ENCODE data around the gene KIR2DL3.
"Not testable (repeated sequence)": the region's sequence is repeated elsewhere in the genome, so short reads cannot be mapped to it uniquely, and the experiment has no call there.

Gene KIR2DL3

DNA sequence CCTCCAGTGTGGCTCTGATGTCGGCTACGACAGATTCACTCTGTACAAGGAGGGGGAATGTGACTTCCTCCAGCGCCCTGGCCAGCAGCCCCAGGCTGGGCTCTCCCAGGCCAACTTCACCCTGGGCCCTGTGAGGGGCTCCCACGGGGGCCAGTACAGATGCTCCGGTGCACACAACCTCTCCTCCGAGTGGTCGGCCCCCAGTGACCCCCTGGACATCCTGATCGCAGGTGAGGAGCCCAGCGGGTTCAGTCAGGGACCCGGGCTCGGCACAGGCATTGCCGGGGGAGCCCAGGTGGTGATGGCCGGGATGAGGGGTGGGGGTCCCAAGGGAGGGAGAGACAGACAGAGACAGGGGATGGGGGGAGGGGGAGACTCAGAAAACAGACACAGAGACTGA, 40.6 kb upstream of the KIR2DL3 start:
- H3K56ac ChIP-seq (ENCODE audit: low read length); H3K4me2 ChIP-seq (ENCODE audit: low read length); H3K79me1 ChIP-seq (ENCODE audit: low read length); H3K4me1 ChIP-seq (ENCODE audit: control insufficient read depth, low read depth, low read length); H2BK15ac ChIP-seq (replicated peaks; ENCODE audit: low read depth); H3K18ac ChIP-seq (ENCODE audit: low read length); H4K8ac ChIP-seq (ENCODE audit: low read depth, low read length); H2AK5ac ChIP-seq (ENCODE audit: low read length); H2BK120ac ChIP-seq (ENCODE audit: low read depth, low read length); H3K4me3 ChIP-seq (ENCODE audit: low read length); H3K79me2 ChIP-seq (ENCODE audit: control insufficient read depth, insufficient read depth, low read length); H3K4ac ChIP-seq (ENCODE audit: low read depth, low read length); H2BK5ac ChIP-seq (ENCODE audit: low read length); H4K5ac ChIP-seq (ENCODE audit: low read length); H3K27me3 ChIP-seq (ENCODE audit: insufficient read depth, low read length, poor library complexity); H3K23ac ChIP-seq (ENCODE audit: low read length); H3K9ac ChIP-seq (ENCODE audit: low read length); DNase-seq; H3K36me3 ChIP-seq (ENCODE audit: control insufficient read depth, insufficient read depth, low read length); H3K27ac ChIP-seq (ENCODE audit: low read depth, low read length): not testable (repeated sequence)
- WGBS (ENCODE audit: extremely low coverage, insufficient coverage, low lambda C conversion rate), result no CpG with 5 or more reads among the region's 13 CpGs

DNA sequence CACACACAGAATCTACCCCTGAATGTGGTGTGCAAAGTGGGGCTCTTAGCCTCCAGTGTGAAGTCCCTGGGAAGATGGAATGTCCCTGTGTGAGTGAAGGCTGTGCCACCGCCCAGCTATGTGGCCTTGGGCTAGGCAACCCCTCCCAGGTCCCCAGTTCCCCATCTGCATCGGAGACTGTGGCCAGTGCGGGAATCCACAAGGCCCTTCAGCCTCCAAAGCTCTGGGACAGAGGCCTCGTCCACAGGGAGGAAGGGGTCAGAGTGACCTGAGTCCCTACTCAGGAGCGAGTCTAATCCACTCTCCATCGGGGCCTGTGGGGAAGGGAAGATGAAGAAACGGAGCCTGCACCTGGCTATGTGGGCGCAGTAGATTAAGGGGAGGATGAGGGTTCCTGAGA, 33.4 kb upstream of the KIR2DL3 start:
- no peak overlapping the region for H3K18ac ChIP-seq (ENCODE audit: low read length)
- no peak overlapping the region for H2BK15ac ChIP-seq (replicated peaks; ENCODE audit: low read depth)
- no peak overlapping the region for H4K8ac ChIP-seq (ENCODE audit: low read depth, low read length)
- no peaks in the 10 kb centered on the region for H3K27me3 ChIP-seq (ENCODE audit: insufficient read depth, low read length, poor library complexity)
- H3K27ac ChIP-seq (ENCODE audit: low read depth, low read length), result no peak overlapping the region
- no peaks in the 10 kb centered on the region for H3K79me1 ChIP-seq (ENCODE audit: low read length)
- H2BK120ac ChIP-seq (ENCODE audit: low read depth, low read length), result no peak overlapping the region
- H3K4ac ChIP-seq (ENCODE audit: low read depth, low read length), result no peak overlapping the region
- no peaks in the 10 kb centered on the region for H3K4me1 ChIP-seq (ENCODE audit: control insufficient read depth, low read depth, low read length)
- no CpG with 5 or more reads among the region's 8 CpGs for WGBS (ENCODE audit: extremely low coverage, insufficient coverage, low lambda C conversion rate)
- H2AK5ac ChIP-seq (ENCODE audit: low read length), result no peak overlapping the region
- H4K5ac ChIP-seq (ENCODE audit: low read length), result no peak overlapping the region
- H3K9ac ChIP-seq (ENCODE audit: low read length), result no peak overlapping the region
- no peak for DNase-seq
- H3K23ac ChIP-seq (ENCODE audit: low read length), result no peak overlapping the region
- H3K36me3 ChIP-seq (ENCODE audit: control insufficient read depth, insufficient read depth, low read length), result no peaks in the 10 kb centered on the region
- no peak overlapping the region for H3K4me2 ChIP-seq (ENCODE audit: low read length)
- no peaks in the 10 kb centered on the region for H3K79me2 ChIP-seq (ENCODE audit: control insufficient read depth, insufficient read depth, low read length)
- H3K4me3 ChIP-seq (ENCODE audit: low read length), result no peak overlapping the region
- H3K56ac ChIP-seq (ENCODE audit: low read length), result no peak overlapping the region
- no peak overlapping the region for H2BK5ac ChIP-seq (ENCODE audit: low read length)

DNA sequence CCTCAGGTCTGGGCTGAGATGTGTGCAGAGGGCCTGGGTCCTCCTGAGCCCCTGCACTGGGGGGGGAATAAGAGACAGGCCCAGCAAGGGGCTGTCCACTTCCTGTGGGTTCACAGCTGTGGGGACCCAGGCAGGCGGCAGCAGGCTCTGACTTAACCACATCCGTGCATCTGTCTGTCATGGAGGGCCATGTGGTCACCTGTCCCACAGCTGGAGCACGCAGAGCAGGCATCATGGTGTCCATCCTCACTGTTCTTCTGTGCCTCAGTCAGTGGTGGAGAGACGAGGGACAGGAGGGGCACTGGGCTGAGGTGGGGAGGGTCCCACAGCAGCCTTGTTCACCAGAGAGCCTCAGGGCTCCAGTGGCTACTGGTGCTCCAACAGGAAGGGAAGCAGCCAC, 30.4 kb upstream of the KIR2DL3 start:
- Histone ChIP-seq H3K27me3 (ENCODE audit: insufficient read depth, low read length, poor library complexity) (no peaks in the 10 kb centered on the region), H2BK5ac (ENCODE audit: low read length) (no peak overlapping the region), H3K27ac (ENCODE audit: low read depth, low read length) (no peak overlapping the region), H3K9ac (ENCODE audit: low read length) (no peak overlapping the region), H3K4me2 (ENCODE audit: low read length) (no peak overlapping the region), H3K79me2 (ENCODE audit: control insufficient read depth, insufficient read depth, low read length) (no peaks in the 10 kb centered on the region), H3K79me1 (ENCODE audit: low read length) (no peaks in the 10 kb centered on the region), H3K56ac (ENCODE audit: low read length) (no peak overlapping the region), H2BK15ac (replicated peaks; ENCODE audit: low read depth) (no peak overlapping the region), H2BK120ac (ENCODE audit: low read depth, low read length) (no peak overlapping the region), H3K18ac (ENCODE audit: low read length) (no peak overlapping the region), H3K4me1 (ENCODE audit: control insufficient read depth, low read depth, low read length) (no peaks in the 10 kb centered on the region), H3K4ac (ENCODE audit: low read depth, low read length) (no peak overlapping the region), H4K5ac (ENCODE audit: low read length) (no peak overlapping the region), H4K8ac (ENCODE audit: low read depth, low read length) (no peak overlapping the region), H3K36me3 (ENCODE audit: control insufficient read depth, insufficient read depth, low read length) (no peaks in the 10 kb centered on the region), H2AK5ac (ENCODE audit: low read length) (no peak overlapping the region), H3K4me3 (ENCODE audit: low read length) (no peak overlapping the region), H3K23ac (ENCODE audit: low read length) (no peak overlapping the region)
- no peak for DNase-seq
- WGBS (ENCODE audit: extremely low coverage, insufficient coverage, low lambda C conversion rate), result no CpG with 5 or more reads among the region's 4 CpGs

DNA sequence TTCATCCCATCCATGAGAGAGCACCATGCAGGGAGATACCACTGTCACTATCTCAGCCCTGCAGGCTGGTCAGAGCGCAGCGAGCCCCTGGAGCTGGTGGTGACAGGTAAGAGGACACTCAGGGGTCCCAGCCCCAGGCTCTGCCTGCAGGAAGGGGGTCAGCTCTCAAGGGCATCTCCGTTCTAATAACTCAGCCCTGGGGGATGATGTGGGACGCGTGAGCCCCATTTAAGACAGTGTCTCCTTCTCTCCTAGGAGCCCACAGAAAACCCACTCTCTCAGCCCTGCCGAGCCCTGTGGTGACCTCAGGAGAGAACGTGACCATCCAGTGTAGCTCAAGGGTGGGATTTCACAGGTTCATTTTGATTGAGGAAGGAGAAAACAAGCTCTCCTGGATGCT, 29.5 kb upstream of the KIR2DL3 start:
- Histone ChIP-seq H2BK120ac (ENCODE audit: low read depth, low read length) (no peak overlapping the region), H3K36me3 (ENCODE audit: control insufficient read depth, insufficient read depth, low read length) (no peaks in the 10 kb centered on the region)

GRCh38 chr19:54709212-54709948, 28.9 kb upstream of the KIR2DL3 start:
- Histone ChIP-seq H3K79me2 (ENCODE audit: control insufficient read depth, insufficient read depth, low read length) (no peaks in the 10 kb centered on the region), H3K79me1 (ENCODE audit: low read length) (no peaks in the 10 kb centered on the region), H3K4me2 (ENCODE audit: low read length) (no peak overlapping the region), H2BK5ac (ENCODE audit: low read length) (no peak overlapping the region), H4K8ac (ENCODE audit: low read depth, low read length) (no peak overlapping the region), H3K18ac (ENCODE audit: low read length) (no peak overlapping the region), H3K36me3 (ENCODE audit: control insufficient read depth, insufficient read depth, low read length) (no peaks in the 10 kb centered on the region), H3K4ac (ENCODE audit: low read depth, low read length) (no peak overlapping the region), H3K56ac (ENCODE audit: low read length) (no peak overlapping the region), H3K4me1 (ENCODE audit: control insufficient read depth, low read depth, low read length) (no peaks in the 10 kb centered on the region), H3K4me3 (ENCODE audit: low read length) (no peak overlapping the region), H3K9ac (ENCODE audit: low read length) (no peak overlapping the region), H3K27me3 (ENCODE audit: insufficient read depth, low read length, poor library complexity) (no peaks in the 10 kb centered on the region), H3K27ac (ENCODE audit: low read depth, low read length) (no peak overlapping the region), H4K5ac (ENCODE audit: low read length) (no peak overlapping the region), H2BK120ac (ENCODE audit: low read depth, low read length) (no peak overlapping the region), H3K23ac (ENCODE audit: low read length) (no peak overlapping the region), H2BK15ac (replicated peaks; ENCODE audit: low read depth) (no peak overlapping the region), H2AK5ac (ENCODE audit: low read length) (no peak overlapping the region)
- no peak for DNase-seq
- WGBS (ENCODE audit: extremely low coverage, insufficient coverage, low lambda C conversion rate), result no CpG with 5 or more reads among the region's 18 CpGs

More for the DNA sequence above, 29.5 kb upstream of the KIR2DL3 start:
- Histone ChIP-seq H3K27me3 (ENCODE audit: insufficient read depth, low read length, poor library complexity) (no peaks in the 10 kb centered on the region), H3K4me3 (ENCODE audit: low read length) (no peak overlapping the region), H4K5ac (ENCODE audit: low read length) (no peak overlapping the region), H4K8ac (ENCODE audit: low read depth, low read length) (no peak overlapping the region), H3K23ac (ENCODE audit: low read length) (no peak overlapping the region), H3K18ac (ENCODE audit: low read length) (no peak overlapping the region), H3K79me2 (ENCODE audit: control insufficient read depth, insufficient read depth, low read length) (no peaks in the 10 kb centered on the region), H3K27ac (ENCODE audit: low read depth, low read length) (no peak overlapping the region), H3K79me1 (ENCODE audit: low read length) (no peaks in the 10 kb centered on the region), H2BK15ac (replicated peaks; ENCODE audit: low read depth) (no peak overlapping the region), H3K56ac (ENCODE audit: low read length) (no peak overlapping the region), H3K9ac (ENCODE audit: low read length) (no peak overlapping the region), H3K4me1 (ENCODE audit: control insufficient read depth, low read depth, low read length) (no peaks in the 10 kb centered on the region), H3K4ac (ENCODE audit: low read depth, low read length) (no peak overlapping the region), H3K4me2 (ENCODE audit: low read length) (no peak overlapping the region), H2BK5ac (ENCODE audit: low read length) (no peak overlapping the region), H2AK5ac (ENCODE audit: low read length) (no peak overlapping the region)
- no peak for DNase-seq
- no CpG with 5 or more reads among the region's 7 CpGs for WGBS (ENCODE audit: extremely low coverage, insufficient coverage, low lambda C conversion rate)

DNA sequence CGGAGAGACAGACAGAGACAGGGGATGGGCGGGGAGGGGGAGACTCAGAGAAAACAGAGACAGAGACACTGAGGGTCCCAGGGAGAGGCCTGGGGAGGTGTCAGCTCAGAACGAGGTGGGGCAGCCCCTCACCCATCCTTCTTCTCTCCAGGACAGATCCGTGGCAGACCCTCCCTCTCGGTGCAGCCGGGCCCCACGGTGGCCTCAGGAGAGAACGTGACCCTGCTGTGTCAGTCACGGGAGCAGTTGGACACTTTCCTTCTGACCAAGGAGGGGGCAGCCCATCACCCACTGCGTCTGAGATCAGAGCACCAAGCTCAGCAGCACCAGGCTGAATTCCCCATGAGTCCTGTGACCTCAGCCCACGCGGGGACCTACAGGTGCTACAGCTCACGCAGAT, 28.4 kb upstream of the KIR2DL3 start:
- not testable (repeated sequence) for DNase-seq; H2BK120ac ChIP-seq (ENCODE audit: low read depth, low read length)
- WGBS (ENCODE audit: extremely low coverage, insufficient coverage, low lambda C conversion rate), result no CpG with 5 or more reads among the region's 13 CpGs

More for the DNA sequence above, 28.4 kb upstream of the KIR2DL3 start:
- H4K5ac ChIP-seq (ENCODE audit: low read length); H3K23ac ChIP-seq (ENCODE audit: low read length); H3K27me3 ChIP-seq (ENCODE audit: insufficient read depth, low read length, poor library complexity); H2AK5ac ChIP-seq (ENCODE audit: low read length); H3K27ac ChIP-seq (ENCODE audit: low read depth, low read length); H3K4me2 ChIP-seq (ENCODE audit: low read length); H3K4me1 ChIP-seq (ENCODE audit: control insufficient read depth, low read depth, low read length); H2BK5ac ChIP-seq (ENCODE audit: low read length); H3K79me2 ChIP-seq (ENCODE audit: control insufficient read depth, insufficient read depth, low read length); H3K79me1 ChIP-seq (ENCODE audit: low read length); H3K18ac ChIP-seq (ENCODE audit: low read length); H4K8ac ChIP-seq (ENCODE audit: low read depth, low read length); H3K4ac ChIP-seq (ENCODE audit: low read depth, low read length); H3K36me3 ChIP-seq (ENCODE audit: control insufficient read depth, insufficient read depth, low read length); H3K56ac ChIP-seq (ENCODE audit: low read length); H3K4me3 ChIP-seq (ENCODE audit: low read length); H3K9ac ChIP-seq (ENCODE audit: low read length); H2BK15ac ChIP-seq (replicated peaks; ENCODE audit: low read depth): not testable (repeated sequence)
